Activated CD8-positive, alpha-beta memory T cell treated with anti-CD3 and anti-CD28 coated beads, Interleukin-2, amount 50 U/mL, for 1 hour (primary cell): ENCODE data around the gene SORT1.

Experiments
- DNase-seq: peaks from one replicate; pipeline ENCODE4 v3.0.0-alpha.2; 2020; ENCODE audit errors: extremely low read depth

The SORT1 gene

GRCh38 chr1:109274533-109275476 is 122.9 kb downstream of the SORT1 start:
- no peak for DNase-seq

GRCh38 chr1:109273570-109274288 is 124.0 kb downstream of the SORT1 start:
- no peak for DNase-seq

GRCh38 chr1:109272831-109273547 is 124.7 kb downstream of the SORT1 start:
- no peak for DNase-seq

GRCh38 chr1:109272021-109272799 is 125.5 kb downstream of the SORT1 start:
- DNase-seq, result no peak

- DNase-seq, result no peak
These were observed 126.3 kb downstream of the SORT1 start for GRCh38 chr1:109271458-109271857.

GRCh38 chr1:109270623-109271317 is 126.9 kb downstream of the SORT1 start:
- no peak for DNase-seq

GRCh38 chr1:109269981-109270622 is 127.6 kb downstream of the SORT1 start:
- no peak for DNase-seq

- no peak for DNase-seq
These were observed 128.3 kb downstream of the SORT1 start for GRCh38 chr1:109269212-109269980.

GRCh38 chr1:109268431-109269211 is 129.1 kb downstream of the SORT1 start:
- DNase-seq, result no peak

- no peak for DNase-seq
These were observed 129.9 kb downstream of the SORT1 start for GRCh38 chr1:109267743-109268300.

- DNase-seq, result no peak
These were observed 130.8 kb downstream of the SORT1 start for GRCh38 chr1:109266965-109267364.

- no peak for DNase-seq
These were observed 131.9 kb downstream of the SORT1 start for GRCh38 chr1:109265741-109266330.

GRCh38 chr1:109265016-109265415 is 132.7 kb downstream of the SORT1 start:
- no peak for DNase-seq

GRCh38 chr1:109264379-109264755 is 133.4 kb downstream of the SORT1 start:
- DNase-seq, result no peak

- no peak for DNase-seq
These were observed 133.9 kb downstream of the SORT1 start for GRCh38 chr1:109263597-109264378.

- no peak for DNase-seq
These were observed 134.5 kb downstream of the SORT1 start for GRCh38 chr1:109263234-109263596.
